Measurements from ENCODE around the gene SPPL2C.

DNA sequence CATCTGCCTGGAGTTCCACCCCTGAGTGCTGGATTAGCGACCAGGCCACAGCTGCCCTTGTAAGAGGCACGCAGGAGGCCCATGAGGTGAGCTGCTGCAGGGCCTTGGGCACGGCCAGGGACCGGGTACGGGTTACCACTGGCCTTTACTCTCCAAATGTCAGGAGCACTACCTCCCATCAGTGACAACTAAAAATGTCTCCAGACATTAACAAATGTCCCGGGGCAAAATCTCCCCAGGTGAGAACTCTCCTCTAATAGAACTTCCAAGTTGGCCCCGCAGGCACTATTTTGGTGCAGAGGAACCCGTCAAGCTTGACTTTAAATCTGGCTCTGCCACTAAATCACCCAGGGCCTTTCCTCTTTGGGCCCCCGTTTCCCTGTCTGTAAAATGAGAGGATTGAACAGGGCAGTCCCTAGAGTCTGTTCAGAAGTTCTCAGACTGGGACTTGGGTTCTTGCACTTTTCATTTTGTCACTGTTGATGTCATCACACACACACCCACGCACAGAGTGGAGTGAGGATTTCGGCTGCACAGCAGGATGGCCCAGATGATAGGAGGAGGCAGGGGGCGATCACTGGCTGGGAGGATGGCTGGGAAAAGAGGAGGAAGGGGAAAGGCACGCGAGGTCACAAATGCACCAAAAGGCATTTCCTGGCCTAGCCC lies 25.1 kb downstream of the SPPL2C start:
- TF ChIP-seq, protein P1, sequence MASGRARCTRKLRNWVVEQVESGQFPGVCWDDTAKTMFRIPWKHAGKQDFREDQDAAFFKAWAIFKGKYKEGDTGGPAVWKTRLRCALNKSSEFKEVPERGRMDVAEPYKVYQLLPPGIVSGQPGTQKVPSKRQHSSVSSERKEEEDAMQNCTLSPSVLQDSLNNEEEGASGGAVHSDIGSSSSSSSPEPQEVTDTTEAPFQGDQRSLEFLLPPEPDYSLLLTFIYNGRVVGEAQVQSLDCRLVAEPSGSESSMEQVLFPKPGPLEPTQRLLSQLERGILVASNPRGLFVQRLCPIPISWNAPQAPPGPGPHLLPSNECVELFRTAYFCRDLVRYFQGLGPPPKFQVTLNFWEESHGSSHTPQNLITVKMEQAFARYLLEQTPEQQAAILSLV (CRISPR knock-in tag; IDR thresholded peaks at IDR 0.05; ENCODE audit: borderline replicate concordance): no peak
- TF ChIP-seq ZNF354B (CRISPR knock-in tag; IDR thresholded peaks at IDR 0.05): no peak
- TF ChIP-seq TCF12 (IDR thresholded peaks at IDR 0.05): no peak
- no peak for TF ChIP-seq TCF12 (CRISPR knock-in tag; IDR thresholded peaks at IDR 0.05)
- TF ChIP-seq KLF9 (CRISPR knock-in tag; IDR thresholded peaks at IDR 0.05; ENCODE audit: low read depth): no peak
- TF ChIP-seq, protein P2, sequence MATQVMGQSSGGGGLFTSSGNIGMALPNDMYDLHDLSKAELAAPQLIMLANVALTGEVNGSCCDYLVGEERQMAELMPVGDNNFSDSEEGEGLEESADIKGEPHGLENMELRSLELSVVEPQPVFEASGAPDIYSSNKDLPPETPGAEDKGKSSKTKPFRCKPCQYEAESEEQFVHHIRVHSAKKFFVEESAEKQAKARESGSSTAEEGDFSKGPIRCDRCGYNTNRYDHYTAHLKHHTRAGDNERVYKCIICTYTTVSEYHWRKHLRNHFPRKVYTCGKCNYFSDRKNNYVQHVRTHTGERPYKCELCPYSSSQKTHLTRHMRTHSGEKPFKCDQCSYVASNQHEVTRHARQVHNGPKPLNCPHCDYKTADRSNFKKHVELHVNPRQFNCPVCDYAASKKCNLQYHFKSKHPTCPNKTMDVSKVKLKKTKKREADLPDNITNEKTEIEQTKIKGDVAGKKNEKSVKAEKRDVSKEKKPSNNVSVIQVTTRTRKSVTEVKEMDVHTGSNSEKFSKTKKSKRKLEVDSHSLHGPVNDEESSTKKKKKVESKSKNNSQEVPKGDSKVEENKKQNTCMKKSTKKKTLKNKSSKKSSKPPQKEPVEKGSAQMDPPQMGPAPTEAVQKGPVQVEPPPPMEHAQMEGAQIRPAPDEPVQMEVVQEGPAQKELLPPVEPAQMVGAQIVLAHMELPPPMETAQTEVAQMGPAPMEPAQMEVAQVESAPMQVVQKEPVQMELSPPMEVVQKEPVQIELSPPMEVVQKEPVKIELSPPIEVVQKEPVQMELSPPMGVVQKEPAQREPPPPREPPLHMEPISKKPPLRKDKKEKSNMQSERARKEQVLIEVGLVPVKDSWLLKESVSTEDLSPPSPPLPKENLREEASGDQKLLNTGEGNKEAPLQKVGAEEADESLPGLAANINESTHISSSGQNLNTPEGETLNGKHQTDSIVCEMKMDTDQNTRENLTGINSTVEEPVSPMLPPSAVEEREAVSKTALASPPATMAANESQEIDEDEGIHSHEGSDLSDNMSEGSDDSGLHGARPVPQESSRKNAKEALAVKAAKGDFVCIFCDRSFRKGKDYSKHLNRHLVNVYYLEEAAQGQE (IDR thresholded peaks at IDR 0.05; ENCODE audit: borderline replicate concordance in 1 of 2, low read depth in 1 of 2, low read length in 2 of 2): no peak
- TF ChIP-seq SP5 (CRISPR knock-in tag; IDR thresholded peaks at IDR 0.05; ENCODE audit: borderline replicate concordance, low read depth): no peak
- TF ChIP-seq, protein P3, sequence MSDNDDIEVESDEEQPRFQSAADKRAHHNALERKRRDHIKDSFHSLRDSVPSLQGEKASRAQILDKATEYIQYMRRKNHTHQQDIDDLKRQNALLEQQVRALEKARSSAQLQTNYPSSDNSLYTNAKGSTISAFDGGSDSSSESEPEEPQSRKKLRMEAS (IDR thresholded peaks at IDR 0.05): no peak
- TF ChIP-seq, protein P4, sequence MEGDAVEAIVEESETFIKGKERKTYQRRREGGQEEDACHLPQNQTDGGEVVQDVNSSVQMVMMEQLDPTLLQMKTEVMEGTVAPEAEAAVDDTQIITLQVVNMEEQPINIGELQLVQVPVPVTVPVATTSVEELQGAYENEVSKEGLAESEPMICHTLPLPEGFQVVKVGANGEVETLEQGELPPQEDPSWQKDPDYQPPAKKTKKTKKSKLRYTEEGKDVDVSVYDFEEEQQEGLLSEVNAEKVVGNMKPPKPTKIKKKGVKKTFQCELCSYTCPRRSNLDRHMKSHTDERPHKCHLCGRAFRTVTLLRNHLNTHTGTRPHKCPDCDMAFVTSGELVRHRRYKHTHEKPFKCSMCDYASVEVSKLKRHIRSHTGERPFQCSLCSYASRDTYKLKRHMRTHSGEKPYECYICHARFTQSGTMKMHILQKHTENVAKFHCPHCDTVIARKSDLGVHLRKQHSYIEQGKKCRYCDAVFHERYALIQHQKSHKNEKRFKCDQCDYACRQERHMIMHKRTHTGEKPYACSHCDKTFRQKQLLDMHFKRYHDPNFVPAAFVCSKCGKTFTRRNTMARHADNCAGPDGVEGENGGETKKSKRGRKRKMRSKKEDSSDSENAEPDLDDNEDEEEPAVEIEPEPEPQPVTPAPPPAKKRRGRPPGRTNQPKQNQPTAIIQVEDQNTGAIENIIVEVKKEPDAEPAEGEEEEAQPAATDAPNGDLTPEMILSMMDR (CRISPR knock-in tag; IDR thresholded peaks at IDR 0.05): no peak
- TF ChIP-seq GTF2F1 (IDR thresholded peaks at IDR 0.05; ENCODE audit: low read length): no peak
- TF ChIP-seq, protein P5, sequence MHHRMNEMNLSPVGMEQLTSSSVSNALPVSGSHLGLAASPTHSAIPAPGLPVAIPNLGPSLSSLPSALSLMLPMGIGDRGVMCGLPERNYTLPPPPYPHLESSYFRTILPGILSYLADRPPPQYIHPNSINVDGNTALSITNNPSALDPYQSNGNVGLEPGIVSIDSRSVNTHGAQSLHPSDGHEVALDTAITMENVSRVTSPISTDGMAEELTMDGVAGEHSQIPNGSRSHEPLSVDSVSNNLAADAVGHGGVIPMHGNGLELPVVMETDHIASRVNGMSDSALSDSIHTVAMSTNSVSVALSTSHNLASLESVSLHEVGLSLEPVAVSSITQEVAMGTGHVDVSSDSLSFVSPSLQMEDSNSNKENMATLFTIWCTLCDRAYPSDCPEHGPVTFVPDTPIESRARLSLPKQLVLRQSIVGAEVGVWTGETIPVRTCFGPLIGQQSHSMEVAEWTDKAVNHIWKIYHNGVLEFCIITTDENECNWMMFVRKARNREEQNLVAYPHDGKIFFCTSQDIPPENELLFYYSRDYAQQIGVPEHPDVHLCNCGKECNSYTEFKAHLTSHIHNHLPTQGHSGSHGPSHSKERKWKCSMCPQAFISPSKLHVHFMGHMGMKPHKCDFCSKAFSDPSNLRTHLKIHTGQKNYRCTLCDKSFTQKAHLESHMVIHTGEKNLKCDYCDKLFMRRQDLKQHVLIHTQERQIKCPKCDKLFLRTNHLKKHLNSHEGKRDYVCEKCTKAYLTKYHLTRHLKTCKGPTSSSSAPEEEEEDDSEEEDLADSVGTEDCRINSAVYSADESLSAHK (CRISPR knock-in tag; IDR thresholded peaks at IDR 0.05; ENCODE audit: borderline replicate concordance): no peak
- TF ChIP-seq, protein P6, sequence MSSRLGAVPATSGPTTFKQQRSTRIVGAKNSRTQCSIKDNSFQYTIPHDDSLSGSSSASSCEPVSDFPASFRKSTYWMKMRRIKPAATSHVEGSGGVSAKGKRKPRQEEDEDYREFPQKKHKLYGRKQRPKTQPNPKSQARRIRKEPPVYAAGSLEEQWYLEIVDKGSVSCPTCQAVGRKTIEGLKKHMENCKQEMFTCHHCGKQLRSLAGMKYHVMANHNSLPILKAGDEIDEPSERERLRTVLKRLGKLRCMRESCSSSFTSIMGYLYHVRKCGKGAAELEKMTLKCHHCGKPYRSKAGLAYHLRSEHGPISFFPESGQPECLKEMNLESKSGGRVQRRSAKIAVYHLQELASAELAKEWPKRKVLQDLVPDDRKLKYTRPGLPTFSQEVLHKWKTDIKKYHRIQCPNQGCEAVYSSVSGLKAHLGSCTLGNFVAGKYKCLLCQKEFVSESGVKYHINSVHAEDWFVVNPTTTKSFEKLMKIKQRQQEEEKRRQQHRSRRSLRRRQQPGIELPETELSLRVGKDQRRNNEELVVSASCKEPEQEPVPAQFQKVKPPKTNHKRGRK (CRISPR knock-in tag; IDR thresholded peaks at IDR 0.05): no peak
- TF ChIP-seq ZNF3 (CRISPR knock-in tag; IDR thresholded peaks at IDR 0.05): no peak

All from HepG2 (cell line).